PFSK-1 (cell line): ENCODE measurements around the gene CNTN4.

ENCODE experiments used
- FOXP2 ChIP-seq: optimal IDR thresholded peaks from 2 replicates; pipeline ENCODE3; 2011; ENCODE audit warnings: borderline replicate concordance, control low read depth, inconsistent platforms; ENCODE audit not compliant: insufficient read depth; ENCODE audit errors: extremely low read length, extremely low read depth
- POLR2AphosphoS5 ChIP-seq: IDR thresholded peaks from 2 replicates; pipeline ENCODE4 v1.6.1; 2012; ENCODE audit warnings: low read depth, mild to moderate bottlenecking, control low read depth, low read length, moderate library complexity
- TAF1 ChIP-seq: IDR thresholded peaks from 2 replicates; pipeline ENCODE4 v1.6.1; 2012; ENCODE audit warnings: low read length, control low read depth, borderline replicate concordance; ENCODE audit not compliant: insufficient read depth

DNA sequence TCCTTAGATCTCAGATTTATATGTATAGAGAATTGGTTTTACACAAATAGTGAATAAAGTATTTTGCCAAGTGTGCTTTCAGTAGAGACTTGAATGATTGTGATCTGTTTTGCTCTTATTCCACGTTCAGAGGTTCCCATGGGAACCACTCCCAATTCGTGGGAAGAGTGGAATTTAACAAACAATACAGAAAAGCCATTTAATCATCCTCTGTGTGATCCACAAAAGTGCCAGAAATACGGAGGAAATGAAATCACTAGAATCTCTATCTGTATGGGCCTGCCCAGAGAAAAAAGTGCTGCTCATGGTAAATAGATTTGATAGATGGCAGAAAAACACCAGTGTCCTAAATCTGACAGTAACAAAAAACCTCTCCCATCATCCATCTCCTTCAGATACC lies 56.0 kb downstream of the CNTN4 start:
- TF ChIP-seq TAF1 (no peak), FOXP2 (no peak), POLR2AphosphoS5 (no peak)
